Measurements from ENCODE around the gene MMP25. TPM values are rescaled to one million over a fixed set of nuclear protein-coding genes. Genes with fewer than 3 reads are reported as not detected.
A peak's percentile ranks its signal among the peaks of the same experiment; 100 is the strongest.

The MMP25 gene
- total and polyA plus RNA-seq, 7 experiments from 2014 or later: 0.64 to 64.4 (median 0.93) TPM

GRCh38 chr16:3004319-3004718, 42.0 kb upstream of the MMP25 start:
- intact Hi-C loops (cut with micrococcal nuclease): loop anchor here (1.0 to 2.0 kb wide), 5 partner anchors 17 to 283 kb away; partner anchors contain the start of genes PAQR4 (in 1 of the 2), PKMYT1 (in 1 of the 2) and THOC6 (in 1 of the 2)
- Histone ChIP-seq H3K27me3 (ENCODE audit: control insufficient read depth in 2 of 2, insufficient read depth in 2 of 2, low read length in 2 of 2) (no peaks in the 10 kb centered on the region), H3K36me3 (ENCODE audit: control insufficient read depth in 2 of 3, insufficient read depth in 3 of 3, low read length in 3 of 3) (no peaks in the 10 kb centered on the region), H3K9me3 (ENCODE audit: control insufficient read depth in 2 of 3, low read length in 3 of 3) (no peaks in the 10 kb centered on the region), H3K4me3 (ENCODE audit: low read length) (no peak overlapping the region), H3K27ac (ENCODE audit: low read depth, low read length) (no peak overlapping the region), H3K4me1 (ENCODE audit: control insufficient read depth in 2 of 2, insufficient read depth in 2 of 2, low read length in 2 of 2) (peaks cover 21 to 23% of the 10 kb centered on the region in 2 donors)
- Mint-ChIP-seq H3K36me3 (peaks cover 0 to 1% (median 0%) of the 10 kb centered on the region in 5 donors), H3K4me1 (peaks cover 18 to 35% (median 28%) of the 10 kb centered on the region in 7 donors), H3K4me3 (peak overlapping the region in 2 of 10 donors; percentile 81 to 86), H3K9me3 (no peaks in the 10 kb centered on the region), H3K27ac (no peak overlapping the region), H3K27me3 (peaks cover 0 to 13% (median 0%) of the 10 kb centered on the region in 5 donors)
- ATAC-seq: peak; percentile 1
- CTCF ChIA-PET: interaction anchor here (0.6 to 4.0 kb wide), 19 partner anchors 8 to 670 kb away, joined by 3 to 90 read pairs (median 4); partner anchors contain the start of genes HCFC1R1, THOC6, TNFRSF12A and ZNF174
- POLR2A ChIA-PET: interaction anchor here (0.7 to 3.0 kb wide), 10 partner anchors 10 to 564 kb away, joined by 3 to 17 read pairs (median 5); partner anchors contain the start of genes PKMYT1 and TNFRSF12A
- DNase-seq: peak in 1 of 9 donors; percentile 41

- DNase-seq (no peak), ATAC-seq (no peak)
- H3K27ac Mint-ChIP-seq: peak overlapping the region in 1 of 9 donors; percentile 62
- intact Hi-C loops (cut with micrococcal nuclease): loop anchor here (1.0 to 2.0 kb wide), 5 partner anchors 16 to 284 kb away; partner anchors contain the start of genes PAQR4 (in 1 of the 2), PKMYT1 (in 1 of the 2) and THOC6 (in 1 of the 2)
- CTCF ChIA-PET: interaction anchor here (4.0 kb wide), 1 partner anchor 24 kb away, joined by 90 read pairs; no protein-coding TSS in a partner anchor
- no peaks in the 10 kb centered on the region for H3K36me3 ChIP-seq (ENCODE audit: control insufficient read depth in 2 of 3, insufficient read depth in 3 of 3, low read length in 3 of 3)
- H3K36me3 Mint-ChIP-seq: peaks cover 0 to 1% (median 0%) of the 10 kb centered on the region in 5 donors
- no peaks in the 10 kb centered on the region for H3K27me3 ChIP-seq (ENCODE audit: control insufficient read depth in 2 of 2, insufficient read depth in 2 of 2, low read length in 2 of 2)
- peak overlapping the region; percentile 40 to 86 (median 72) for H3K4me3 Mint-ChIP-seq
- no peaks in the 10 kb centered on the region for H3K9me3 ChIP-seq (ENCODE audit: control insufficient read depth in 2 of 3, low read length in 3 of 3)
- H3K27ac ChIP-seq (ENCODE audit: low read depth, low read length): no peak overlapping the region
- no peaks in the 10 kb centered on the region for H3K9me3 Mint-ChIP-seq
- no peak overlapping the region for H3K4me3 ChIP-seq (ENCODE audit: low read length)
- peaks cover 18 to 35% (median 28%) of the 10 kb centered on the region in 7 donors for H3K4me1 Mint-ChIP-seq
- POLR2A ChIA-PET: interaction anchor here (0.9 to 3.0 kb wide), 5 partner anchors 16 to 124 kb away, joined by 3 to 17 read pairs (median 8); partner anchors contain the start of gene TNFRSF12A
- peaks cover 0 to 13% (median 0%) of the 10 kb centered on the region in 5 donors for H3K27me3 Mint-ChIP-seq
- H3K4me1 ChIP-seq (ENCODE audit: control insufficient read depth in 2 of 2, insufficient read depth in 2 of 2, low read length in 2 of 2): peaks cover 21 to 23% of the 10 kb centered on the region in 2 donors
Measured at GRCh38 chr16:3004781-3005284, 41.5 kb upstream of the MMP25 start.

- peaks cover 21 to 23% of the 10 kb centered on the region in 2 donors for H3K4me1 ChIP-seq (ENCODE audit: control insufficient read depth in 2 of 2, insufficient read depth in 2 of 2, low read length in 2 of 2)
Measured at GRCh38 chr16:3007059-3007956, 39.1 kb upstream of the MMP25 start.

GRCh38 chr16:3007957-3008689, 38.2 kb upstream of the MMP25 start:
- POLR2A ChIA-PET: interaction anchor here (0.7 to 3.2 kb wide), 8 partner anchors 12 to 527 kb away, joined by 3 to 11 read pairs (median 6); partner anchors contain the start of genes HCFC1R1, PKMYT1, THOC6 and TNFRSF12A
- no peaks in the 10 kb centered on the region for H3K9me3 ChIP-seq (ENCODE audit: control insufficient read depth in 2 of 3, low read length in 3 of 3)
- Mint-ChIP-seq H3K4me1 (peaks cover 18 to 35% (median 28%) of the 10 kb centered on the region in 7 donors), H3K27ac (peak overlapping the region in 2 of 9 donors; percentile 17 to 25), H3K36me3 (peaks cover 0 to 1% (median 0%) of the 10 kb centered on the region in 5 donors), H3K27me3 (peaks cover 0 to 18% (median 5%) of the 10 kb centered on the region in 5 donors), H3K4me3 (peak overlapping the region; percentile 68 to 85 (median 74)), H3K9me3 (no peaks in the 10 kb centered on the region)
- H3K27ac ChIP-seq (ENCODE audit: low read depth, low read length): no peak overlapping the region
- DNase-seq (no peak), ATAC-seq (no peak)
- H3K4me3 ChIP-seq (ENCODE audit: low read length): peak overlapping the region; percentile 38
- CTCF ChIA-PET: interaction anchor here (0.6 to 2.0 kb wide), 5 partner anchors 13 to 123 kb away, joined by 3 to 8 read pairs (median 3); no protein-coding TSS in a partner anchor
- no peaks in the 10 kb centered on the region for H3K36me3 ChIP-seq (ENCODE audit: control insufficient read depth in 2 of 3, insufficient read depth in 3 of 3, low read length in 3 of 3)
- H3K4me1 ChIP-seq (ENCODE audit: control insufficient read depth in 2 of 2, insufficient read depth in 2 of 2, low read length in 2 of 2): peaks cover 21 to 23% of the 10 kb centered on the region in 2 donors
- no peaks in the 10 kb centered on the region for H3K27me3 ChIP-seq (ENCODE audit: control insufficient read depth in 2 of 2, insufficient read depth in 2 of 2, low read length in 2 of 2)
- intact Hi-C loops (cut with micrococcal nuclease): no loop called here

More at GRCh38 chr16:3007059-3007956, 39.1 kb upstream of the MMP25 start:
- H3K4me3 ChIP-seq (ENCODE audit: low read length): peak overlapping the region; percentile 38
- POLR2A ChIA-PET: interaction anchor here (0.9 to 3.2 kb wide), 8 partner anchors 13 to 230 kb away, joined by 4 to 11 read pairs (median 6); partner anchors contain the start of genes HCFC1R1, PKMYT1, THOC6 and TNFRSF12A
- H3K9me3 Mint-ChIP-seq: no peaks in the 10 kb centered on the region
- H3K36me3 ChIP-seq (ENCODE audit: control insufficient read depth in 2 of 3, insufficient read depth in 3 of 3, low read length in 3 of 3): no peaks in the 10 kb centered on the region
- ATAC-seq (no peak), DNase-seq (no peak)
- no peaks in the 10 kb centered on the region for H3K9me3 ChIP-seq (ENCODE audit: control insufficient read depth in 2 of 3, low read length in 3 of 3)
- H3K4me3 Mint-ChIP-seq: peak overlapping the region; percentile 37 to 85 (median 73)
- H3K27ac Mint-ChIP-seq: peak overlapping the region in 3 of 9 donors; percentile 24 to 33 (median 25)
- H3K27me3 Mint-ChIP-seq: peaks cover 0 to 15% (median under 1%) of the 10 kb centered on the region in 5 donors
- CTCF ChIA-PET: interaction anchor here (0.6 to 2.0 kb wide), 6 partner anchors 14 to 124 kb away, joined by 3 to 8 read pairs (median 4); no protein-coding TSS in a partner anchor
- no peak overlapping the region for H3K27ac ChIP-seq (ENCODE audit: low read depth, low read length)
- intact Hi-C loops (cut with micrococcal nuclease): no loop called here
- H3K4me1 Mint-ChIP-seq: peaks cover 18 to 35% (median 28%) of the 10 kb centered on the region in 7 donors
- peaks cover 0 to 1% (median 0%) of the 10 kb centered on the region in 5 donors for H3K36me3 Mint-ChIP-seq
- H3K27me3 ChIP-seq (ENCODE audit: control insufficient read depth in 2 of 2, insufficient read depth in 2 of 2, low read length in 2 of 2): no peaks in the 10 kb centered on the region

- H3K36me3 Mint-ChIP-seq: peaks cover 0 to 1% (median 0%) of the 10 kb centered on the region in 5 donors
- H3K27me3 ChIP-seq (ENCODE audit: control insufficient read depth in 2 of 2, insufficient read depth in 2 of 2, low read length in 2 of 2): no peaks in the 10 kb centered on the region
- H3K4me3 Mint-ChIP-seq: peak overlapping the region in 7 of 10 donors; percentile 68 to 83 (median 73)
- H3K36me3 ChIP-seq (ENCODE audit: control insufficient read depth in 2 of 3, insufficient read depth in 3 of 3, low read length in 3 of 3): no peaks in the 10 kb centered on the region
- intact Hi-C loops (cut with micrococcal nuclease): no loop called here
- H3K27me3 Mint-ChIP-seq: peaks cover 0 to 18% (median 5%) of the 10 kb centered on the region in 5 donors
- H3K9me3 Mint-ChIP-seq: no peaks in the 10 kb centered on the region
- H3K4me3 ChIP-seq (ENCODE audit: low read length): no peak overlapping the region
- H3K9me3 ChIP-seq (ENCODE audit: control insufficient read depth in 2 of 3, low read length in 3 of 3): no peaks in the 10 kb centered on the region
- peaks cover 21 to 23% of the 10 kb centered on the region in 2 donors for H3K4me1 ChIP-seq (ENCODE audit: control insufficient read depth in 2 of 2, insufficient read depth in 2 of 2, low read length in 2 of 2)
- ChIA-PET POLR2A (interaction anchor here (0.7 to 3.2 kb wide), 8 partner anchors 11 to 527 kb away, joined by 3 to 12 read pairs (median 6); partner anchors contain the start of genes HCFC1R1, THOC6 and TNFRSF12A), CTCF (interaction anchor here (1.0 to 2.0 kb wide), 2 partner anchors 19 to 25 kb away, joined by 3 to 8 read pairs; no protein-coding TSS in a partner anchor)
- H3K27ac ChIP-seq (ENCODE audit: low read depth, low read length): no peak overlapping the region
- no peak overlapping the region for H3K27ac Mint-ChIP-seq
- ATAC-seq (no peak), DNase-seq (no peak)
- H3K4me1 Mint-ChIP-seq: peaks cover 18 to 35% (median 28%) of the 10 kb centered on the region in 7 donors
Measured at GRCh38 chr16:3008690-3009037, 37.7 kb upstream of the MMP25 start.
